K562 (cell line): ENCODE results near the gene ATP6V0E2. TPM values are rescaled to one million over a fixed set of nuclear protein-coding genes. Genes with fewer than 3 reads are reported as not detected.
A peak's percentile ranks its signal among the peaks of the same experiment; 100 is the strongest.

Source experiments
- ARID4B ChIP-seq: sonication (generic); formaldehyde crosslinking; IDR thresholded peaks from 2 replicates; pipeline ENCODE4 v1.8.0; 2022; ENCODE audit warnings: mild to moderate bottlenecking, missing genetic modification reagents
- ASH1L ChIP-seq: fragments of 450-650 bp; IDR thresholded peaks from 2 replicates; pipeline ENCODE4 v1.6.1; 2018; ENCODE audit warnings: borderline replicate concordance, mild to moderate bottlenecking, low read depth; ENCODE audit not compliant: partially characterized antibody
- EGR1 ChIP-seq: fragments of 450-650 bp; conservative IDR thresholded peaks from 2 replicates; pipeline ENCODE4 v1.6.1; 2017; ENCODE audit warnings: mild to moderate bottlenecking
- LCOR ChIP-seq: sonication (generic); formaldehyde crosslinking; IDR thresholded peaks from 2 replicates; pipeline ENCODE4 v1.8.0; 2022; ENCODE audit warnings: mild to moderate bottlenecking, missing genetic modification reagents
- MTA3 ChIP-seq: fragments of 450-650 bp; formaldehyde crosslinking; IDR thresholded peaks from 2 replicates; pipeline ENCODE4 v1.6.1; 2017; ENCODE audit warnings: mild to moderate bottlenecking, borderline replicate concordance
- RBM22 ChIP-seq: fragments of 200-400 bp; formaldehyde crosslinking; IDR thresholded peaks from 2 replicates; pipeline ENCODE4 v1.6.1; 2018; ENCODE audit warnings: low read length, low read depth; ENCODE audit not compliant: poor library complexity, severe bottlenecking
- RFX5 ChIP-seq: IDR thresholded peaks from 2 replicates; pipeline ENCODE4 v1.6.1; 2011; ENCODE audit warnings: low read depth, mild to moderate bottlenecking, improper control_type of control experiment, low read length
- SLC30A9 ChIP-seq: fragments of 250-450 bp; sonication (Bioruptor Pico); IDR thresholded peaks from 2 replicates; pipeline ENCODE4 v1.8.0; 2022; ENCODE audit warnings: mild to moderate bottlenecking, moderate library complexity
- ZNF830 ChIP-seq: fragments of 250-450 bp; sonication (Bioruptor Pico); IDR thresholded peaks from 2 replicates; pipeline ENCODE4 v1.5.0; 2021; ENCODE audit warnings: mild to moderate bottlenecking
- polyA plus RNA-seq, 8 experiments: library from polyadenylated mRNA; depleted of rRNA in 4 of 8; stranded (reverse) in 5 of 8; unstranded in 3 of 8; fragments of >200 nt; fragmentation: Nextera tagmentation in 2 of 8; fragmentation: Illumina TruSeq in 1 of 8; extraction: Ambion mirVana in 2 of 8; extraction: Trizol in 1 of 8; gene quantifications; 2 replicates each; pipeline versions ENCODE4 v1.2.1 to v1.2.3, GENCODE V29; 2011 to 2014; ENCODE audit warnings: inconsistent platforms in 1 of 8, missing spikeins in 1 of 8
- total RNA-seq, 7 experiments: library from RNA; depleted of rRNA in 6 of 7; stranded (reverse); fragments of >200 nt in 6 of 7; fragmentation: Illumina TruSeq in 2 of 7; extraction: Trizol in 2 of 7; gene quantifications; 2 replicates each; pipeline versions ENCODE4 v1.2.1 to v1.2.3, GENCODE V29; 2011 to 2021; ENCODE audit warnings: low replicate concordance in 1 of 7
- TF ChIP-seq, protein P1 (sequence below): fragments of 250-450 bp; sonication (Bioruptor Pico); IDR thresholded peaks from 2 replicates; pipeline ENCODE4 v1.5.0; 2020; ENCODE audit warnings: mild to moderate bottlenecking, borderline replicate concordance
- TF ChIP-seq, protein P2 (sequence below): sonication (generic); formaldehyde crosslinking; IDR thresholded peaks from 2 replicates; pipeline ENCODE4 v1.9.0; 2022; ENCODE audit warnings: mild to moderate bottlenecking, missing genetic modification reagents
- TF ChIP-seq, protein P3 (sequence below), 2 experiments: fragments of 450-650 bp; formaldehyde crosslinking in 1 of 2; IDR thresholded peaks; 2 replicates each; pipeline versions ENCODE4 v1.4.0 to v1.6.1; 2014 to 2020; ENCODE audit warnings: mild to moderate bottlenecking in 2 of 2, borderline replicate concordance in 1 of 2, low read depth in 1 of 2

Gene ATP6V0E2
- total and polyA plus RNA-seq, 9 of the 15 experiments (the other 6 are each of a cell fraction or from before 2014, with no cell fraction given): 0.55 to 18.5 (median 10.9) TPM

DNA sequence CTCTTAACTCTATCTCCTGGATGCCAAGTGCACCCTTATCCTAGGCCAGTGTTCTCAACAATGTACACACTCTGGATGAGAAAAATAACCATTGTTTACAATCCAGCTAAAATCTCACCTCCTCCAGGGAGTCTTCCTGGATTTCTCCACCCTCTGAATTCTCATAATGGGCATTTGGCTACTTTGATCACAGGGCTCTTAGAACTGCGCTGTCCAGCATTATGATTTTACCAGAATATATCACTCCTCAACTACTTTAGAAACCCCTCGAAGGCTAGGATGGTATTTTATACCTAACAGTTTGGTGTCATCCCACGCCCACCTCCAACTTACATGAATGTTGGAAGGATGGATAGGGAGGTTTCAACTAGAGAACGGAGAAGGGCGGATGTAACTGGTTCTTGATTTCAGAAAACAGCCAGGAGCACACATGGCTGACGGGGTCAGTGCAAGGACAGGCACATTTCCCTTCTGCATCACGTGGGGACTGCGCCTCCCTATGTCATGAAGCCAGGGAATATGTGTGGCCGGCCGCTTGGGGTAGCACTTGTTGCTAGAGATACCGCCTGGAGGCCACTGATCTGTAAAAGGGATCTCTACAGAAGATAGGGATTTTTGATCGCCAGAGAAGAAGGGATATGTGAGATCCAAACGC is 1.2 kb upstream of the ATP6V0E2 start (continued):
- TF ChIP-seq, protein P1, sequence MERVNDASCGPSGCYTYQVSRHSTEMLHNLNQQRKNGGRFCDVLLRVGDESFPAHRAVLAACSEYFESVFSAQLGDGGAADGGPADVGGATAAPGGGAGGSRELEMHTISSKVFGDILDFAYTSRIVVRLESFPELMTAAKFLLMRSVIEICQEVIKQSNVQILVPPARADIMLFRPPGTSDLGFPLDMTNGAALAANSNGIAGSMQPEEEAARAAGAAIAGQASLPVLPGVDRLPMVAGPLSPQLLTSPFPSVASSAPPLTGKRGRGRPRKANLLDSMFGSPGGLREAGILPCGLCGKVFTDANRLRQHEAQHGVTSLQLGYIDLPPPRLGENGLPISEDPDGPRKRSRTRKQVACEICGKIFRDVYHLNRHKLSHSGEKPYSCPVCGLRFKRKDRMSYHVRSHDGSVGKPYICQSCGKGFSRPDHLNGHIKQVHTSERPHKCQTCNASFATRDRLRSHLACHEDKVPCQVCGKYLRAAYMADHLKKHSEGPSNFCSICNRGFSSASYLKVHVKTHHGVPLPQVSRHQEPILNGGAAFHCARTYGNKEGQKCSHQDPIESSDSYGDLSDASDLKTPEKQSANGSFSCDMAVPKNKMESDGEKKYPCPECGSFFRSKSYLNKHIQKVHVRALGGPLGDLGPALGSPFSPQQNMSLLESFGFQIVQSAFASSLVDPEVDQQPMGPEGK: no peak
- TF ChIP-seq RBM22 (no peak), LCOR (CRISPR knock-in tag) (no peak), MTA3 (0 out of 2 replicates have a peak, but pooled peaks have one; percentile 38), SLC30A9 (no peak), ZNF830 (no peak), ASH1L (no peak), EGR1 (peak; percentile 36; the same call in 1 of the 2 replicates), RFX5 (no peak), ARID4B (CRISPR knock-in tag) (no peak)
- TF ChIP-seq, protein P2, sequence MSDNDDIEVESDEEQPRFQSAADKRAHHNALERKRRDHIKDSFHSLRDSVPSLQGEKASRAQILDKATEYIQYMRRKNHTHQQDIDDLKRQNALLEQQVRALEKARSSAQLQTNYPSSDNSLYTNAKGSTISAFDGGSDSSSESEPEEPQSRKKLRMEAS (CRISPR knock-in tag): peak; percentile 91
- TF ChIP-seq, protein P3, sequence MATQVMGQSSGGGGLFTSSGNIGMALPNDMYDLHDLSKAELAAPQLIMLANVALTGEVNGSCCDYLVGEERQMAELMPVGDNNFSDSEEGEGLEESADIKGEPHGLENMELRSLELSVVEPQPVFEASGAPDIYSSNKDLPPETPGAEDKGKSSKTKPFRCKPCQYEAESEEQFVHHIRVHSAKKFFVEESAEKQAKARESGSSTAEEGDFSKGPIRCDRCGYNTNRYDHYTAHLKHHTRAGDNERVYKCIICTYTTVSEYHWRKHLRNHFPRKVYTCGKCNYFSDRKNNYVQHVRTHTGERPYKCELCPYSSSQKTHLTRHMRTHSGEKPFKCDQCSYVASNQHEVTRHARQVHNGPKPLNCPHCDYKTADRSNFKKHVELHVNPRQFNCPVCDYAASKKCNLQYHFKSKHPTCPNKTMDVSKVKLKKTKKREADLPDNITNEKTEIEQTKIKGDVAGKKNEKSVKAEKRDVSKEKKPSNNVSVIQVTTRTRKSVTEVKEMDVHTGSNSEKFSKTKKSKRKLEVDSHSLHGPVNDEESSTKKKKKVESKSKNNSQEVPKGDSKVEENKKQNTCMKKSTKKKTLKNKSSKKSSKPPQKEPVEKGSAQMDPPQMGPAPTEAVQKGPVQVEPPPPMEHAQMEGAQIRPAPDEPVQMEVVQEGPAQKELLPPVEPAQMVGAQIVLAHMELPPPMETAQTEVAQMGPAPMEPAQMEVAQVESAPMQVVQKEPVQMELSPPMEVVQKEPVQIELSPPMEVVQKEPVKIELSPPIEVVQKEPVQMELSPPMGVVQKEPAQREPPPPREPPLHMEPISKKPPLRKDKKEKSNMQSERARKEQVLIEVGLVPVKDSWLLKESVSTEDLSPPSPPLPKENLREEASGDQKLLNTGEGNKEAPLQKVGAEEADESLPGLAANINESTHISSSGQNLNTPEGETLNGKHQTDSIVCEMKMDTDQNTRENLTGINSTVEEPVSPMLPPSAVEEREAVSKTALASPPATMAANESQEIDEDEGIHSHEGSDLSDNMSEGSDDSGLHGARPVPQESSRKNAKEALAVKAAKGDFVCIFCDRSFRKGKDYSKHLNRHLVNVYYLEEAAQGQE (IDR thresholded peaks at IDR 0.05; ENCODE audit: borderline replicate concordance): peak; percentile 97
- TF ChIP-seq, protein P3 (CRISPR knock-in tag; IDR thresholded peaks at IDR 0.05; ENCODE audit: low read depth): no peak
